Measurements from ENCODE around the gene TRAPPC10.

Gene TRAPPC10

GRCh38 chr21:44083631-44084291 is 71.7 kb downstream of the TRAPPC10 start:
- Histone ChIP-seq H3K27me3 (ENCODE audit: insufficient read depth, low read depth) (no peaks in the 10 kb centered on the region), H3K4me1 (ENCODE audit: low read depth, poor library complexity, severe bottlenecking) (no peaks in the 10 kb centered on the region), H3K4me2 (no peak overlapping the region), H2AFZ (ENCODE audit: low read depth) (no peak overlapping the region), H3K79me2 (ENCODE audit: insufficient read depth, low read depth) (no peaks in the 10 kb centered on the region), H3K4me3 (IDR thresholded peaks at IDR 0.05; ENCODE audit: insufficient read depth, low read depth, low read length) (no peak overlapping the region), H3K9ac (no peak overlapping the region), H4K20me1 (ENCODE audit: insufficient read depth) (no peaks in the 10 kb centered on the region), H3K36me3 (ENCODE audit: insufficient read depth) (peaks cover 7% of the 10 kb centered on the region; the same call in 1 of the 2 replicates), H3K27ac (no peak overlapping the region)
- TF ChIP-seq CTCF (conservative IDR thresholded peaks at IDR 0.05; ENCODE audit: low read depth, low read length): no peak

- Histone ChIP-seq H3K36me3 (ENCODE audit: insufficient read depth) (peaks cover 7% of the 10 kb centered on the region; the same call in 1 of the 2 replicates), H3K27me3 (ENCODE audit: insufficient read depth, low read depth) (no peaks in the 10 kb centered on the region), H3K27ac (no peak overlapping the region)
Measured at GRCh38 chr21:44084496-44085241, 72.6 kb downstream of the TRAPPC10 start.

GRCh38 chr21:44085491-44086321 is 73.6 kb downstream of the TRAPPC10 start:
- no peak overlapping the region for H3K4me2 ChIP-seq
- H3K4me1 ChIP-seq (ENCODE audit: low read depth, poor library complexity, severe bottlenecking): no peaks in the 10 kb centered on the region
- H3K27ac ChIP-seq: no peak overlapping the region
- H2AFZ ChIP-seq (ENCODE audit: low read depth): no peak overlapping the region
- no peaks in the 10 kb centered on the region for H4K20me1 ChIP-seq (ENCODE audit: insufficient read depth)
- no peak for TF ChIP-seq CTCF (conservative IDR thresholded peaks at IDR 0.05; ENCODE audit: low read depth, low read length)
- H3K9ac ChIP-seq: no peak overlapping the region
- peaks cover 12% of the 10 kb centered on the region; the same call in 1 of the 2 replicates for H3K36me3 ChIP-seq (ENCODE audit: insufficient read depth)
- no peaks in the 10 kb centered on the region for H3K79me2 ChIP-seq (ENCODE audit: insufficient read depth, low read depth)
- no peak overlapping the region for H3K4me3 ChIP-seq (IDR thresholded peaks at IDR 0.05; ENCODE audit: insufficient read depth, low read depth, low read length)
- no peaks in the 10 kb centered on the region for H3K27me3 ChIP-seq (ENCODE audit: insufficient read depth, low read depth)

More at GRCh38 chr21:44084496-44085241, 72.6 kb downstream of the TRAPPC10 start:
- Histone ChIP-seq H3K79me2 (ENCODE audit: insufficient read depth, low read depth) (no peaks in the 10 kb centered on the region), H3K4me1 (ENCODE audit: low read depth, poor library complexity, severe bottlenecking) (no peaks in the 10 kb centered on the region), H3K4me2 (no peak overlapping the region), H4K20me1 (ENCODE audit: insufficient read depth) (no peaks in the 10 kb centered on the region), H3K4me3 (IDR thresholded peaks at IDR 0.05; ENCODE audit: insufficient read depth, low read depth, low read length) (no peak overlapping the region), H2AFZ (ENCODE audit: low read depth) (no peak overlapping the region), H3K9ac (no peak overlapping the region)
- no peak for TF ChIP-seq CTCF (conservative IDR thresholded peaks at IDR 0.05; ENCODE audit: low read depth, low read length)

GRCh38 chr21:44086636-44087425 is 74.7 kb downstream of the TRAPPC10 start:
- Histone ChIP-seq H3K27me3 (ENCODE audit: insufficient read depth, low read depth) (no peaks in the 10 kb centered on the region), H3K4me2 (no peak overlapping the region), H3K79me2 (ENCODE audit: insufficient read depth, low read depth) (no peaks in the 10 kb centered on the region), H3K4me3 (IDR thresholded peaks at IDR 0.05; ENCODE audit: insufficient read depth, low read depth, low read length) (no peak overlapping the region), H3K27ac (no peak overlapping the region), H3K4me1 (ENCODE audit: low read depth, poor library complexity, severe bottlenecking) (no peaks in the 10 kb centered on the region), H3K36me3 (ENCODE audit: insufficient read depth) (peaks cover 12% of the 10 kb centered on the region; the same call in 1 of the 2 replicates), H3K9ac (no peak overlapping the region), H4K20me1 (ENCODE audit: insufficient read depth) (no peaks in the 10 kb centered on the region), H2AFZ (ENCODE audit: low read depth) (no peak overlapping the region)
- TF ChIP-seq CTCF (conservative IDR thresholded peaks at IDR 0.05; ENCODE audit: low read depth, low read length): no peak
